Vagina (tissue), 2 donors: ENCODE data around the gene AHDC1. TPM values are rescaled to one million over a fixed set of nuclear protein-coding genes. Genes with fewer than 3 reads are reported as not detected.
A peak's percentile ranks its signal among the peaks of the same experiment; 100 is the strongest.

Experiments used
- DNase-seq, 2 donors: peaks; one replicate each; pipeline ENCODE4 v3.0.0-alpha.2; 2017; ENCODE audit errors: extremely low spot score in 2 of 2
- H3K27ac ChIP-seq: fragments of 200-600 bp; sonication (generic); one replicate; pipeline ENCODE4 v1.5.1; 2019
- H3K27me3 ChIP-seq: fragments of 200-600 bp; sonication (generic); one replicate; pipeline ENCODE4 v1.5.1; 2019
- H3K36me3 ChIP-seq, 2 donors: fragments of 200-600 bp; sonication (generic); one replicate each; pipeline ENCODE4 v1.5.1; 2017 to 2019
- H3K4me1 ChIP-seq: fragments of 200-600 bp; sonication (generic); one replicate; pipeline ENCODE4 v1.5.1; 2019
- H3K4me3 ChIP-seq, 2 donors: fragments of 200-600 bp; sonication (generic); 1 replicate in 1 of 2; 2 replicates in 1 of 2; pipeline ENCODE4 v1.5.1; 2016 to 2019
- H3K9me3 ChIP-seq: fragments of 200-600 bp; sonication (generic); one replicate; pipeline ENCODE4 v1.5.1; 2019
- CTCF ChIP-seq, 3 experiments: fragments of 450-650 bp in 2 of 3; fragments of 200-600 bp in 1 of 3; sonication (generic) in 1 of 3; IDR thresholded peaks; one replicate each; pipeline ENCODE4 v1.5.1; 2017 to 2019; ENCODE audit warnings: antibody characterized with exemption in 3 of 3, mild to moderate bottlenecking in 2 of 3, moderate library complexity in 2 of 3
- POLR2A ChIP-seq, 2 donors: fragments of 450-650 bp; IDR thresholded peaks; one replicate each; pipeline ENCODE4 v1.6.1; 2017; ENCODE audit warnings: antibody characterized with exemption in 2 of 2, mild to moderate bottlenecking in 2 of 2, moderate library complexity in 2 of 2
- POLR2AphosphoS5 ChIP-seq, 2 donors: sonication (generic); formaldehyde crosslinking; IDR thresholded peaks; one replicate each; pipeline ENCODE4 v1.9.0; 2017; ENCODE audit warnings: antibody characterized with exemption in 2 of 2, mild to moderate bottlenecking in 2 of 2, low read depth in 1 of 2; ENCODE audit not compliant: insufficient read depth in 1 of 2
- intact Hi-C: fragments of 100-400 bp; cut with DNase I; formaldehyde crosslinking; loops from one replicate; pipeline ENCODE4 v1.15.1; 2023
- total RNA-seq: library from RNA; depleted of rRNA; stranded (reverse); fragments of >200 nt; gene quantifications from one replicate; pipeline ENCODE4 v1.2.3, GENCODE V29; 2016

Gene AHDC1
- total RNA-seq, 1 donor from 2014 or later = 62.4 TPM

- Histone ChIP-seq H3K4me1 (peaks cover 97% of the 10 kb centered on the region), H3K9me3 (no peaks in the 10 kb centered on the region), H3K27me3 (no peaks in the 10 kb centered on the region), H3K27ac (peak overlapping the region; percentile 96), H3K36me3 (no peaks in the 10 kb centered on the region), H3K4me3 (peak overlapping the region; percentile 33 to 44)
- TF ChIP-seq POLR2A (IDR thresholded peaks at IDR 0.05) = peak in 1 of 2 donors; percentile 66
- TF ChIP-seq CTCF (IDR thresholded peaks at IDR 0.05) = peak; percentile 54 to 71 (median 60)
- TF ChIP-seq POLR2AphosphoS5 (IDR thresholded peaks at IDR 0.05; ENCODE audit: insufficient read depth in 1 of 2, low read depth in 1 of 2) = peak; percentile 82 to 93
- intact Hi-C loops = loop anchor here (5.0 kb wide), 1 partner anchor 41 kb away; no protein-coding TSS in a partner anchor
- DNase-seq = peak; percentile 96 to 98
These were observed 35.5 kb downstream of the AHDC1 start for GRCh38 chr1:27568300-27569087.

GRCh38 chr1:27567971-27568299 is 36.0 kb downstream of the AHDC1 start:
- no peaks in the 10 kb centered on the region for H3K27me3 ChIP-seq
- TF ChIP-seq POLR2AphosphoS5 (IDR thresholded peaks at IDR 0.05; ENCODE audit: insufficient read depth in 1 of 2, low read depth in 1 of 2) = no peak
- no peak for TF ChIP-seq POLR2A (IDR thresholded peaks at IDR 0.05)
- TF ChIP-seq CTCF (IDR thresholded peaks at IDR 0.05) = no peak
- H3K9me3 ChIP-seq = no peaks in the 10 kb centered on the region
- no peaks in the 10 kb centered on the region for H3K36me3 ChIP-seq
- H3K4me1 ChIP-seq = peaks cover 97% of the 10 kb centered on the region
- no peak for DNase-seq
- intact Hi-C loops = loop anchor here (5.0 kb wide), 1 partner anchor 41 kb away; no protein-coding TSS in a partner anchor
- peak overlapping the region; percentile 96 for H3K27ac ChIP-seq
- H3K4me3 ChIP-seq = peak overlapping the region; percentile 33 to 44

GRCh38 chr1:27567146-27567526 is 36.8 kb downstream of the AHDC1 start:
- Histone ChIP-seq H3K9me3 (no peaks in the 10 kb centered on the region), H3K27ac (peak overlapping the region; percentile 96), H3K4me3 (no peak overlapping the region), H3K36me3 (no peaks in the 10 kb centered on the region), H3K4me1 (peaks cover 97% of the 10 kb centered on the region), H3K27me3 (no peaks in the 10 kb centered on the region)
- TF ChIP-seq CTCF (IDR thresholded peaks at IDR 0.05) = no peak
- TF ChIP-seq POLR2AphosphoS5 (IDR thresholded peaks at IDR 0.05; ENCODE audit: insufficient read depth in 1 of 2, low read depth in 1 of 2) = no peak
- TF ChIP-seq POLR2A (IDR thresholded peaks at IDR 0.05) = no peak
- DNase-seq = no peak
- intact Hi-C loops = loop anchor here (5.0 kb wide), 1 partner anchor 40 kb away; no protein-coding TSS in a partner anchor

- Histone ChIP-seq H3K4me1 (peaks cover 97% of the 10 kb centered on the region), H3K27ac (peak overlapping the region; percentile 96), H3K9me3 (no peaks in the 10 kb centered on the region), H3K4me3 (no peak overlapping the region), H3K36me3 (no peaks in the 10 kb centered on the region), H3K27me3 (no peaks in the 10 kb centered on the region)
- intact Hi-C loops = loop anchor here (5.0 kb wide), 1 partner anchor 39 kb away; no protein-coding TSS in a partner anchor
- no peak for DNase-seq
- TF ChIP-seq POLR2A (IDR thresholded peaks at IDR 0.05) = no peak
- peak in 1 of 2 donors; percentile 28 for TF ChIP-seq POLR2AphosphoS5 (IDR thresholded peaks at IDR 0.05; ENCODE audit: insufficient read depth in 1 of 2, low read depth in 1 of 2)
- no peak for TF ChIP-seq CTCF (IDR thresholded peaks at IDR 0.05)
These were observed 37.3 kb downstream of the AHDC1 start for GRCh38 chr1:27566462-27567145.
